Heart left ventricle (tissue), 16 donors: ENCODE results near the gene NEDD4L. TPM values are rescaled to one million over a fixed set of nuclear protein-coding genes. Genes with fewer than 3 reads are reported as not detected.
A peak's percentile ranks its signal among the peaks of the same experiment; 100 is the strongest.

Experiments
- ATAC-seq, 4 donors: fragments of 200-7000 bp; cut with Tn5 transposase; one replicate each; pipeline ENCODE4 v1.9.1; 2020 to 2022; ENCODE audit warnings: moderate library complexity in 4 of 4, mild to moderate bottlenecking in 3 of 4, moderate number of reproducible peaks in 1 of 4
- DNase-seq, 5 donors: peaks; one replicate each; pipeline ENCODE4 v3.0.0-alpha.2; 2020
- H3K27ac ChIP-seq, 12 donors: fragments of 200-600 bp; sonication (generic) in 4 of 12; one replicate each; pipeline versions ENCODE4 v1.5.0 to v1.8.0; 2016 to 2022; ENCODE audit warnings: mild to moderate bottlenecking in 2 of 12
- H3K27me3 ChIP-seq, 9 donors: fragments of 200-600 bp; sonication (generic) in 2 of 9; one replicate each; pipeline versions ENCODE4 v1.5.1 to v1.8.0; 2016 to 2022; ENCODE audit warnings: mild to moderate bottlenecking in 3 of 9
- H3K36me3 ChIP-seq, 9 donors: fragments of 200-600 bp; sonication (generic) in 2 of 9; one replicate each; pipeline versions ENCODE4 v1.5.0 to v1.8.0; 2018 to 2022; ENCODE audit warnings: mild to moderate bottlenecking in 2 of 9
- H3K4me1 ChIP-seq, 12 donors: fragments of 200-600 bp; sonication (generic) in 4 of 12; one replicate each; pipeline versions ENCODE4 v1.5.0 to v1.8.0; 2016 to 2022; ENCODE audit warnings: mild to moderate bottlenecking in 3 of 12
- H3K4me3 ChIP-seq, 12 donors: fragments of 200-600 bp; sonication (generic) in 4 of 12; one replicate each; pipeline versions ENCODE4 v1.5.0 to v1.8.0; 2017 to 2022; ENCODE audit warnings: mild to moderate bottlenecking in 9 of 12, moderate library complexity in 4 of 12
- H3K9me3 ChIP-seq, 12 donors: fragments of 200-600 bp; sonication (generic) in 4 of 12; one replicate each; pipeline versions ENCODE4 v1.5.0 to v1.8.0; 2016 to 2022; ENCODE audit warnings: mild to moderate bottlenecking in 1 of 12
- POLR2A ChIP-seq, 2 donors: fragments of 450-650 bp; IDR thresholded peaks; one replicate each; pipeline ENCODE4 v1.6.1; 2017; ENCODE audit warnings: antibody characterized with exemption in 2 of 2, mild to moderate bottlenecking in 2 of 2, moderate library complexity in 2 of 2
- WGBS, 4 donors: extraction: QIAGEN DNeasy Blood & Tissue Kit in 2 of 4; methylation state at CpG; one replicate each; pipeline versions ENCODE4 v1.1.5 to v1.1.7; 2013 to 2018; 5-methylcytosine and 5-hydroxymethylcytosine counted together
- intact Hi-C, 10 donors: fragments of 100-400 bp; cut with DNase I; formaldehyde crosslinking; loops; one replicate each; pipeline versions ENCODE4 v1.11.1 to v1.14.2; 2022
- polyA plus RNA-seq, 2 donors: library from polyadenylated mRNA; stranded (reverse); fragments of 200-250 nt; gene quantifications; one replicate each; pipeline ENCODE4 v1.2.3, GENCODE V29; 2013
- total RNA-seq, 9 donors: library from RNA; depleted of rRNA in 2 of 9; stranded (reverse); fragments of >200 nt in 2 of 9; fragmentation: NEBNext Ultra II Directional in 3 of 9; extraction: Animal tissue kit (Norgen Biotek cat#: 25700) in 3 of 9; gene quantifications; one replicate each; pipeline versions ENCODE4 v1.1.0 to v1.2.4, GENCODE V29; 2016 to 2023
- TF ChIP-seq, protein P1 (sequence below), 12 donors: fragments of 200-600 bp; sonication (generic) in 4 of 12; IDR thresholded peaks; one replicate each; pipeline versions ENCODE4 v1.5.0 to v1.8.0; 2018 to 2022; ENCODE audit warnings: antibody characterized with exemption in 12 of 12, mild to moderate bottlenecking in 5 of 12
- donor health status: ischemic (EF 13 %, LVEDD 7.1; RV severe dilation, severe dysfunction).
- donor health status: healthy with polysubstance abuse.
- donor health status: DM: no; HTN: yes; CAD: no.
- donor health status: DM: no; HTN: no; CAD: no.
- donor health status: ischemic (EF 25% LVEDD 6.9; RV normal size, moderate dysfunction).
- donor health status: ischemic (EF 25% LVEDD 5.7; RV mildly dilated, moderate dysfunction).
- donor health status: healthy.
- donor health status: DM: yes; HTN: yes; CAD: no.
- donor health status: ischemic (EF 35%, LVEDD 5.7; RV mildly dilated, moderate dysfunction).
- donor health status: nonischemic (EF 11% LVEDD 7.7; RV severe dilation, severe dysfunction).
- donor health status: DM: yes; HTN: yes; CAD: no.
- donor health status: PGD.
- donor health status: ischemic (EF 29% LVEDD 5.4; RV normal size, mild dysfunction).
- donor health status: nonischemic (EF 23%, LVEDD 6.1; RV moderate dilation, normal function).

The NEDD4L gene
- total and polyA plus RNA-seq, 11 donors, result 14.7 to 64.1 (median 51.7) TPM

DNA sequence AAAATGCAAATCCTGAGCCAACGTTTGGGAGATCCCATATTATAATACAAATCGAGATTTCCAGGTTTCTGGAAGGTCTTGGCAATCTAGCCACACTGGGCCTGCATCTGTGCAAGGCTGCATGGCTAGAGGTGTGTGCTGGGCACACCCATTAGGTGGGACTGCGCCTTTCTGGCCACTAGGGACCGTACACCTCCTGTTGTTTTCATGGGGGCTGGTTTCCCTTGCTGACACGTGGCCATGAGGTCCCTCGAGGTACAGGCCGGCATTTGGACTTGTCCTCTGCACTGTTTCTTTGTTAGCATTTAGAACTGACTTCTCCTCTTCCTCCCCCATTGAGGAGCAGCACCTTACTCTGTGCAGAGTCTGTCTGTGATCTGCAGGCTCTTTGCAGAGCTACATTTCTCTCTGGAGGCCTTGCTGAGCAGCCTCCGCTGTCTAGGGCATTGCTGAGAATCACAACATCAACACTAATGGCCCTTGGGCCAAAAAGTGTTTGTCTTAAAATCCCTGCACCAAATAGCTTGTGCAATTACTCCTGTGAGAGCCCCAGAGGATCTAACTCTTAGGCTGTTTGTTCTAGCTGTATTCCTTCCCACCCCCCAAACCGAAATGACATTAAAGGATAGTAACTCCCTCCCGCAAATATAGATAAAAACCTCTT, 131.2 kb downstream of the NEDD4L start:
- TF ChIP-seq POLR2A (IDR thresholded peaks at IDR 0.05), result no peak
- TF ChIP-seq, protein P1, sequence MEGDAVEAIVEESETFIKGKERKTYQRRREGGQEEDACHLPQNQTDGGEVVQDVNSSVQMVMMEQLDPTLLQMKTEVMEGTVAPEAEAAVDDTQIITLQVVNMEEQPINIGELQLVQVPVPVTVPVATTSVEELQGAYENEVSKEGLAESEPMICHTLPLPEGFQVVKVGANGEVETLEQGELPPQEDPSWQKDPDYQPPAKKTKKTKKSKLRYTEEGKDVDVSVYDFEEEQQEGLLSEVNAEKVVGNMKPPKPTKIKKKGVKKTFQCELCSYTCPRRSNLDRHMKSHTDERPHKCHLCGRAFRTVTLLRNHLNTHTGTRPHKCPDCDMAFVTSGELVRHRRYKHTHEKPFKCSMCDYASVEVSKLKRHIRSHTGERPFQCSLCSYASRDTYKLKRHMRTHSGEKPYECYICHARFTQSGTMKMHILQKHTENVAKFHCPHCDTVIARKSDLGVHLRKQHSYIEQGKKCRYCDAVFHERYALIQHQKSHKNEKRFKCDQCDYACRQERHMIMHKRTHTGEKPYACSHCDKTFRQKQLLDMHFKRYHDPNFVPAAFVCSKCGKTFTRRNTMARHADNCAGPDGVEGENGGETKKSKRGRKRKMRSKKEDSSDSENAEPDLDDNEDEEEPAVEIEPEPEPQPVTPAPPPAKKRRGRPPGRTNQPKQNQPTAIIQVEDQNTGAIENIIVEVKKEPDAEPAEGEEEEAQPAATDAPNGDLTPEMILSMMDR (IDR thresholded peaks at IDR 0.05), result no peak
- Histone ChIP-seq H3K9me3 (no peaks in the 10 kb centered on the region), H3K27ac (no peak overlapping the region), H3K36me3 (no peaks in the 10 kb centered on the region), H3K4me1 (peaks cover 0 to 8% (median 0%) of the 10 kb centered on the region in 12 donors), H3K4me3 (no peak overlapping the region), H3K27me3 (no peaks in the 10 kb centered on the region)
- no peak for ATAC-seq
- WGBS, 4 donors, result 61 to 77% (median 68%) methylated on average over 8 to 10 of the region's 10 CpGs
- intact Hi-C loops, result loop anchor here in 1 of 10 donors (5.0 kb wide), 1 partner anchor 147 kb away; no protein-coding TSS in a partner anchor
- no peak for DNase-seq

DNA sequence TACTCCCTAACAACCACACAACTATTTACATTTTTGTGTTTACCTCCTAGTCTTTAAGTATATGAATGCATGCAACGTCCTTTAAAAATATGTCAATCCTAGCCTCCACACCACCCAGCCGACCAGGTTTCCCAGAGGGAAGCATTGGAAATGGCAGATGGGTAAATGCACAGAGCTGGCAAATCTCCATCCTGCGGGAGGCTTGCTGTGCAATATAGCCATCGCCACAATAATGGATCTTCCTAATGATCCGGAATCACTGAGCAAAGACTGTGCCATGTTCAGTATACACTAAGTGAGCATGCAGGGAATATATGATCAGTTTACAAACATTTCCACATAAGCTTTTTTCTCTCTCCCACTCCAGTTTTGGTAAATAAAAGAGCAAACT, 131.8 kb downstream of the NEDD4L start:
- Histone ChIP-seq H3K9me3 (no peaks in the 10 kb centered on the region), H3K4me1 (peaks cover 0 to 8% (median 0%) of the 10 kb centered on the region in 12 donors), H3K36me3 (no peaks in the 10 kb centered on the region), H3K27ac (no peak overlapping the region), H3K4me3 (no peak overlapping the region), H3K27me3 (no peaks in the 10 kb centered on the region)
- intact Hi-C loops, result loop anchor here in 1 of 10 donors (5.0 kb wide), 1 partner anchor 147 kb away; no protein-coding TSS in a partner anchor
- TF ChIP-seq POLR2A (IDR thresholded peaks at IDR 0.05), result no peak
- TF ChIP-seq, protein P1 (IDR thresholded peaks at IDR 0.05), result no peak
- ATAC-seq (no peak), DNase-seq (no peak)
- 85 to 92% (median 89%) methylated on average over 5 of the region's 5 CpGs for WGBS, 4 donors

DNA sequence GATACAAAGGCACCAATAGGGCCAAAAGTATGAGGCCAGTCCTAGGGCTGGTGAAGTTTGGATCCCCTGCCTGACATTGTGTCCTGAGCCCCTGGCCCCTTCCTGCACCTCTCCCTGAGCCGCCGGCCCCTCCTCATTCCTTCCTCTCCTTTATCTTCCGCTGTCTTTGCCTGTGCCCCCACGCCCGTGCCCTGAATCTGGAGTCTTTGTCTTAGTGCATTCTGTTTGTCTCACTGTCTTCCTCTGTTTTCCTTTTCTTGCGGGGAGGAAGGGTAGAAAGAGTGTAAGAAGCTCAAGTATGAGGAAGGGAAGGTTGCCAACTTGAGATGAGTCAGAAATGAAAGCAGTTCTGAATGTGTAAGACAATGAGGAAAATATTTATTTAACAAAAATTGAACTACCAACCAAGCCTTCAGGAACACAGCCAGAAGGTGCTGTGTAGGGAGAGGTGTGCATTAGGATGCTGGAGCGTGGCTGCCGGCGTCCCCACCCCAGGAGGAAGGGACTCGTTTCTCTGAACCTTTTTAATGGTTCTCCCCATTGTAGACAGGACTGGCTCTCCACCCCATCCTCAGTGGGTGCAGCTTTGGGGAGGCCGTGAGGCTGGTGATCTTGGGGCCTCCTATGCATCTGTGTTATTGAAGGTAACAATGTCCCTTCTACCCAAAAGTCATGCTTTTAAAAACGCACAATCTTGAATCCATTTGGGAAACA, 133.1 kb downstream of the NEDD4L start:
- H3K27me3 ChIP-seq, result no peaks in the 10 kb centered on the region
- no peaks in the 10 kb centered on the region for H3K9me3 ChIP-seq
- peak in 1 of 4 donors; percentile 31 for ATAC-seq
- no peak for DNase-seq
- intact Hi-C loops, result loop anchor here in 1 of 10 donors (5.0 kb wide), 1 partner anchor 145 kb away; no protein-coding TSS in a partner anchor
- 57 to 74% (median 60%) methylated on average over 12 of the region's 12 CpGs for WGBS, 4 donors
- H3K27ac ChIP-seq, result no peak overlapping the region
- no peaks in the 10 kb centered on the region for H3K36me3 ChIP-seq
- no peak for TF ChIP-seq POLR2A (IDR thresholded peaks at IDR 0.05)
- TF ChIP-seq, protein P1 (IDR thresholded peaks at IDR 0.05), result no peak
- peaks cover 0 to 8% (median 0%) of the 10 kb centered on the region in 12 donors for H3K4me1 ChIP-seq
- no peak overlapping the region for H3K4me3 ChIP-seq

DNA sequence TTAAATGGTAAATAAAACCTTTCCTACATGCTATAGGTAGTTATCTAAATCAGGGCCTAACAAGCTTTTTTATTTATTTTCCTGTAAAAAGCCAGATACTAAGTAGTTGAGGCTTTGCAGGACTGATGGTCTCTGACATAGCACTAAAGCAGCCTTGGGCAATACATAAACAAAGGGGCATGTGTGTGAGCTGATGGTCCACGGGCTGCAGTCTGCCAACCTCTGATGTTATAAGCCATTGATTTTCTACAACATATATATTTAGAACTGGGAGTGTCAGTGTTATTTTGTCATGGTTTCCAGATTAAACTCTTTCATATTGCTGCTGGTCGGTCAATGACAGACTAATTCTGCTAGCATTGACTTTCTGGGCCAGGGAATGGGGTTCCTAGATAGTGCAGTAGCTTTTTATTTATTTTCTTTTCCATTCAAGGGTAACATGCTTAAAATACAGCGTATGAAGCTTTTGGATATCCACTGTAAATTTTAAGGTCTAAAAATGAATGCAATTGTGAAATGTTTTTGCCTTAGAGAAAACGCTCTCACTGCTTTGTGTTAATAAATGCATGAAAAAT, 134.0 kb downstream of the NEDD4L start:
- intact Hi-C loops, result loop anchor here in 1 of 10 donors (5.0 kb wide), 1 partner anchor 144 kb away; no protein-coding TSS in a partner anchor

More for the DNA sequence above, 134.0 kb downstream of the NEDD4L start:
- Histone ChIP-seq H3K27me3 (no peaks in the 10 kb centered on the region), H3K4me1 (peaks cover 0 to 8% (median 0%) of the 10 kb centered on the region in 12 donors), H3K4me3 (no peak overlapping the region), H3K27ac (no peak overlapping the region), H3K36me3 (no peaks in the 10 kb centered on the region), H3K9me3 (no peaks in the 10 kb centered on the region)
- WGBS, 4 donors, result 94 to 96% (median 94%) methylated on average over 4 of the region's 4 CpGs
- ATAC-seq (no peak), DNase-seq (no peak)
- no peak for TF ChIP-seq POLR2A (IDR thresholded peaks at IDR 0.05)
- TF ChIP-seq, protein P1 (IDR thresholded peaks at IDR 0.05), result no peak
